Measurements from ENCODE around the gene APOA4. TPM values are rescaled to one million over a fixed set of nuclear protein-coding genes. Genes with fewer than 3 reads are reported as not detected.

APOA4 gene
- total and polyA plus RNA-seq, 2 donors (not counting 3 experiments of a cell fraction or from before 2014, with no cell fraction given), result not detected

GRCh38 chr11:116857936-116858335 lies 34.8 kb upstream of the APOA4 start:
- no peak overlapping the region for H3K4me3 ChIP-seq (replicated peaks in 1 of 3; ENCODE audit: insufficient read depth in 1 of 3, low read depth in 1 of 3, low read length in 3 of 3)
- no peak overlapping the region for H2AFZ ChIP-seq (ENCODE audit: low read depth, low read length)
- no peaks in the 10 kb centered on the region for H4K20me1 ChIP-seq (replicated peaks; ENCODE audit: control insufficient read depth, extremely low read depth, insufficient read depth, low read length)
- FAIRE-seq (no peak), DNase-seq (ENCODE audit: low read depth, low spot score) (no peak)
- H3K4me1 ChIP-seq (ENCODE audit: control insufficient read depth, extremely low read depth, insufficient read depth, low read length), result peaks cover 27% of the 10 kb centered on the region
- intact Hi-C loops (cut with micrococcal nuclease), result no loop called here
- dilution Hi-C loops (cut with MboI; ENCODE audit: extremely low pct_ligation_motif_present, low sequenced_read_pairs), result no loop called here
- H3K36me3 ChIP-seq (ENCODE audit: control insufficient read depth in 2 of 2, extremely low read depth in 1 of 2, insufficient read depth in 2 of 2, low read length in 2 of 2), result peaks cover 2 to 16% of the 10 kb centered on the region in 2 experiments
- H3K27ac ChIP-seq (ENCODE audit: insufficient read depth, low read depth, low read length), result no peak overlapping the region
- no peaks in the 10 kb centered on the region for H3K9me1 ChIP-seq (replicated peaks; ENCODE audit: control insufficient read depth, extremely low read depth, insufficient read depth, low read length)
- no peak overlapping the region for H3K4me2 ChIP-seq (ENCODE audit: insufficient read depth, low read length)
- H3K27me3 ChIP-seq (ENCODE audit: control insufficient read depth in 2 of 2, insufficient read depth in 2 of 2, low read length in 2 of 2), result no peaks in the 10 kb centered on the region
- CTCF ChIA-PET, result interaction anchor here (2.8 kb wide), 1 partner anchor 22 kb away, joined by 8 read pairs; no protein-coding TSS in a partner anchor
- POLR2A ChIA-PET, result no interaction called here
- H3K9me3 ChIP-seq (replicated peaks; ENCODE audit: control insufficient read depth, insufficient read depth, low read length), result no peaks in the 10 kb centered on the region
- no TSS peak for BruUV-seq (replicated peaks)
- H3K9ac ChIP-seq (replicated peaks; ENCODE audit: extremely low read depth, insufficient read depth, low read length), result no peak overlapping the region
- no peak for TF ChIP-seq GATA2 (IDR thresholded peaks at IDR 0.05; ENCODE audit: insufficient read depth, insufficient read length, low read depth, low read length)
- no peak for TF ChIP-seq MAX (IDR thresholded peaks at IDR 0.05; ENCODE audit: insufficient read depth, insufficient read length)
- no peak for TF ChIP-seq MYC (IDR thresholded peaks at IDR 0.05; ENCODE audit: low read depth, low read length)
- TF ChIP-seq, protein P1, sequence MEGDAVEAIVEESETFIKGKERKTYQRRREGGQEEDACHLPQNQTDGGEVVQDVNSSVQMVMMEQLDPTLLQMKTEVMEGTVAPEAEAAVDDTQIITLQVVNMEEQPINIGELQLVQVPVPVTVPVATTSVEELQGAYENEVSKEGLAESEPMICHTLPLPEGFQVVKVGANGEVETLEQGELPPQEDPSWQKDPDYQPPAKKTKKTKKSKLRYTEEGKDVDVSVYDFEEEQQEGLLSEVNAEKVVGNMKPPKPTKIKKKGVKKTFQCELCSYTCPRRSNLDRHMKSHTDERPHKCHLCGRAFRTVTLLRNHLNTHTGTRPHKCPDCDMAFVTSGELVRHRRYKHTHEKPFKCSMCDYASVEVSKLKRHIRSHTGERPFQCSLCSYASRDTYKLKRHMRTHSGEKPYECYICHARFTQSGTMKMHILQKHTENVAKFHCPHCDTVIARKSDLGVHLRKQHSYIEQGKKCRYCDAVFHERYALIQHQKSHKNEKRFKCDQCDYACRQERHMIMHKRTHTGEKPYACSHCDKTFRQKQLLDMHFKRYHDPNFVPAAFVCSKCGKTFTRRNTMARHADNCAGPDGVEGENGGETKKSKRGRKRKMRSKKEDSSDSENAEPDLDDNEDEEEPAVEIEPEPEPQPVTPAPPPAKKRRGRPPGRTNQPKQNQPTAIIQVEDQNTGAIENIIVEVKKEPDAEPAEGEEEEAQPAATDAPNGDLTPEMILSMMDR (IDR thresholded peaks at IDR 0.05; ENCODE audit: extremely low read depth in 1 of 2, insufficient read depth in 1 of 2, low read depth in 1 of 2, low read length in 2 of 2), result no peak
- no peak for TF ChIP-seq POLR2A (IDR thresholded peaks at IDR 0.05; ENCODE audit: low read depth, low read length)
- no peak for TF ChIP-seq POLR2AphosphoS5 (IDR thresholded peaks at IDR 0.05; ENCODE audit: insufficient read depth, low read depth, low read length)
- no peak for TF ChIP-seq FOS (IDR thresholded peaks at IDR 0.05; ENCODE audit: borderline replicate concordance, insufficient read depth, low read length)
- no peak for TF ChIP-seq JUN (IDR thresholded peaks at IDR 0.05; ENCODE audit: borderline replicate concordance, insufficient read depth, insufficient read length, low read depth)
- TF ChIP-seq EZH2 (IDR thresholded peaks at IDR 0.05; ENCODE audit: borderline replicate concordance, low read depth, low read length, severe bottlenecking), result no peak
- H3K79me2 ChIP-seq (ENCODE audit: control insufficient read depth, insufficient read depth, low read length), result no peaks in the 10 kb centered on the region
